HL-60 (cell line): ENCODE data around the gene RUSC1.

Experiments
- POLR2AphosphoS5 ChIP-seq: IDR thresholded peaks from 2 replicates; pipeline ENCODE4 v1.6.1; 2012; ENCODE audit warnings: low read depth
- TF ChIP-seq, protein P1 (sequence below): IDR thresholded peaks from one replicate; pipeline ENCODE4 v1.5.1; 2011; ENCODE audit warnings: low read length, control low read depth, inconsistent platforms; ENCODE audit not compliant: insufficient read depth

DNA sequence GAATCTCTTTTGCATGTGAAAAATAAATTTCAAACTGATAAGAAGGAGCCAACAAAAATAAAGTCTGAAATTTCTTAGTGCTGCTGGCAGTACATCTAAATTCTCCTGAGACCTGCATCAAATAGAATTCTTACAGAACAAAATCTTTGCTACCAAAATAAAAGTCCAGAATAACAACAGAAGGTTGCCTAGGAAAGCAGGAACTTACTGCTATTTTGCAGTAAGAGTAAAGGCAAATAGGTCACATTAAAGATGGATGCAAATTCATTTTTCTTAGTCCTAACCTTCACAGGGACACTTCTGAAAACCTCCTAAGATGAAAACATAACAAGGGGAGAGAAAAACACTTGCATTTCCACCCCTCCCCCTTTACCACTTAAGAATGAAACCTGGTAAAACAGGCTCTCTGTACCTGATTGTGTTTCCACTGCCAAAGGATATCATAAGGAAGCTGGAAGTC lies 59.0 kb downstream of the RUSC1 start:
- TF ChIP-seq POLR2AphosphoS5, result no peak
- TF ChIP-seq, protein P1, sequence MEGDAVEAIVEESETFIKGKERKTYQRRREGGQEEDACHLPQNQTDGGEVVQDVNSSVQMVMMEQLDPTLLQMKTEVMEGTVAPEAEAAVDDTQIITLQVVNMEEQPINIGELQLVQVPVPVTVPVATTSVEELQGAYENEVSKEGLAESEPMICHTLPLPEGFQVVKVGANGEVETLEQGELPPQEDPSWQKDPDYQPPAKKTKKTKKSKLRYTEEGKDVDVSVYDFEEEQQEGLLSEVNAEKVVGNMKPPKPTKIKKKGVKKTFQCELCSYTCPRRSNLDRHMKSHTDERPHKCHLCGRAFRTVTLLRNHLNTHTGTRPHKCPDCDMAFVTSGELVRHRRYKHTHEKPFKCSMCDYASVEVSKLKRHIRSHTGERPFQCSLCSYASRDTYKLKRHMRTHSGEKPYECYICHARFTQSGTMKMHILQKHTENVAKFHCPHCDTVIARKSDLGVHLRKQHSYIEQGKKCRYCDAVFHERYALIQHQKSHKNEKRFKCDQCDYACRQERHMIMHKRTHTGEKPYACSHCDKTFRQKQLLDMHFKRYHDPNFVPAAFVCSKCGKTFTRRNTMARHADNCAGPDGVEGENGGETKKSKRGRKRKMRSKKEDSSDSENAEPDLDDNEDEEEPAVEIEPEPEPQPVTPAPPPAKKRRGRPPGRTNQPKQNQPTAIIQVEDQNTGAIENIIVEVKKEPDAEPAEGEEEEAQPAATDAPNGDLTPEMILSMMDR, result no peak
